HG03342 (cell line): ENCODE results near the gene RFESD.

Experiments used
- ATAC-seq: cut with Tn5 transposase; IDR thresholded peaks from one replicate; pipeline ENCODE4 v1.9.1; 2021; ENCODE audit warnings: mild to moderate bottlenecking, moderate library complexity; ENCODE audit not compliant: unreplicated experiment

The RFESD gene

GRCh38 chr5:95660060-95660459 lies 13.5 kb downstream of the RFESD start:
- no peak for ATAC-seq

GRCh38 chr5:95662946-95663345 lies 16.4 kb downstream of the RFESD start:
- ATAC-seq, result no peak

GRCh38 chr5:95664204-95664786 lies 17.7 kb downstream of the RFESD start:
- no peak for ATAC-seq

DNA sequence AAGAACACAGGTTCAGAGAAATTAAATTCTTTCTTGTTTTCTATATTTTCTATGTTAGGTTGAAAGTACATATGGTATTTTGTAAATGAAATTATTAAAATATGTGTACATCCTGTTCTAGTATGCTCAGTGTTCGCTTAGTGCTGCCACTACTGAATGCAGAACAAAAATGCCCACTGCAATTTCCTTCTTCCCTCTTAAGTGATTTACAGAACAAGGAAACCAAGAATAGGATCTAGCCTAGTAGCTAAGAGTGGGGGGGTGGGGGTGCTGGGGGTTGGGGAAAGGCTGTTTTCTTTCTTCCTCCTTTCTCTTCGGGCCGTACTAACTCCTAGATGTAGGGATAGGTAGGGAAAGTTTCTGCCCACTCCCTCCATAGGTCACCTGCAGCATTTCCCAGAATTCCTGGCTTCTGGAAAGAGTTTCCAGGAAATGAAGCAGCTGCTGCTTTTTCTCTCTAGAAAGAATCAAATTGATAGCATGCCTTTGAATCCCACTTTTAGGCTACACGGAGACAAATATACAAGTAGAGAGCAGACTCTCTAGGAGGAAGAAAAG lies 20.6 kb downstream of the RFESD start:
- ATAC-seq, result no peak

GRCh38 chr5:95667678-95668077 lies 21.1 kb downstream of the RFESD start:
- ATAC-seq, result no peak

- no peak for ATAC-seq
Observed at GRCh38 chr5:95668216-95668615, 21.6 kb downstream of the RFESD start.

DNA sequence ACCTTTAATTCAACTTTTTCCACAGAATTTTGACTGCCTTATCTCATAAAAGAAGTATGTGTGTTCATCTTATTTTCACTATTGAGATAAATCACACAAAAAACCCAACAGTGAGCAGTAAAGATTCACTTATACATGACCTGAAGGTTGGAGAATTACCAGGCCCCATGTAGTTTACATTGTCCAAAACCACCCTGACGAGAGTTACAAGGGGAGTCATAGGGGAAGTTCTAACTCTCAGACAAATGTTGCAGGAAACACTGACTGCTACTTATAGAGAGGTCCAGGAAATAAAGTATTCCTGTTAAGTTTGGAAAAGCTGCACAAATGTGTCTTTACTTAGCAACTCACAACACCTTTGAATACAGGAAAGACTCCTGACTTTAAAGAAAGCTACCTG lies 22.2 kb downstream of the RFESD start:
- ATAC-seq, result no peak

DNA sequence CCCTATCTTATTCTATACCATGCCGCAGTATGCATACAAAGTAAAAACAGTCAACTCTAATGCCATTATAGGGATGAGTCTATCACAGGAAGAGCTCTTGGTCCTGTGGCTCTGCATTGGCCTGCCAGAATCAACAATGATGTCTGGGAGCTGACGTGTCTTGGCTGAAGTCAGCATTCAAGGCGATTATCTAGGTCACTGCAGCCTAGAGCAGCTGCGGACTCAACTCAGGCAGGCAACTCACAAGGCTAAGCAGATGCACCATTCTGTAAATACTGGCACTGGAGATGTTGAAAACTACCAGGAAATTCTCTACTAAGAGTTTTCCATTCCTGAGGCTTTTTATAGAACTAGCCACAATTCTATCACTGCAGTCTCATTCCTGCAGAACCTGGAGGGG lies 23.0 kb downstream of the RFESD start:
- ATAC-seq, result no peak

DNA sequence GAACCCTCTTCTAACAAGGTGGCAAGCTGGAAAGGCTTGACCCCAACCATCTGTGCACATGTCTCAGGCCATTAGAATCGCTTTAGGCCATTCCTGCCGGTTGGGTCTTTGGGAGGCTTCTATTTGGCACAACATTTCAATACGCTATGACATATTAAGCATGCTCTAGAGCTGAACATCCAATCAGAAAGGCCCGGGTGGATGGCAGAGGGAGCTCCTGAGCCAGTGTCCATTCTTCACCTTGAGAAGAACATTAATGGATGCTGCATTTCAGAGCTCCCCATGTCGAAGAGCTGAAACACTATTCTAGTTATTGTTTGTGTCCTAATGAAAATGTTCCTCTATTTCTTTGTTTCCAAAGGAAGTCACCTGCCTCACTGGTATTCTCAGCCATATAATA lies 23.4 kb downstream of the RFESD start:
- ATAC-seq, result no peak

DNA sequence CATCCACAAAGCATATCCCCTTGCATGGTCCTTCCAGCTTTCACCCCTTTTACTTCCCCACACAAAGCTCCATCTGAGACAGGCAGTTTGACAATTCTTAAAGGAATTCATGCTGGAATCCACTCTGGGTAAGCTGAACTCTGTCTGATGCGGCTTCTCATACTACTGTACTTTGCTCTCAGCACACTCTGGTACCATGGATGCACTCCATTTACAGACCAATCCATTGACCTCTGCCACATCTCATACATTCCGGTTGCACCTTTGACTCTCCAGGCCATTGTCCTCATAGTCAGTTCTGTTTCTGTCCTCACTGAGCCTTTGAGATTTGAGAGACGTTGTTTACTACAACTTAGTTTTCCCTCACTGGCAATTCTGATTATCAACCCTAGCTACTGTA lies 24.0 kb downstream of the RFESD start:
- no peak for ATAC-seq

GRCh38 chr5:95671826-95672225 lies 25.2 kb downstream of the RFESD start:
- no peak for ATAC-seq

GRCh38 chr5:95672641-95673040 lies 26.1 kb downstream of the RFESD start:
- no peak for ATAC-seq

- ATAC-seq, result no peak
Observed at GRCh38 chr5:95673081-95673480, 26.5 kb downstream of the RFESD start.

- ATAC-seq, result no peak
Observed at GRCh38 chr5:95682891-95683290, 36.3 kb downstream of the RFESD start, which contains the start of gene SPATA9. Gene SPATA9 (minus strand): TSS chr5:95682991. CDS start chr5:95682854, 137 bp downstream.

DNA sequence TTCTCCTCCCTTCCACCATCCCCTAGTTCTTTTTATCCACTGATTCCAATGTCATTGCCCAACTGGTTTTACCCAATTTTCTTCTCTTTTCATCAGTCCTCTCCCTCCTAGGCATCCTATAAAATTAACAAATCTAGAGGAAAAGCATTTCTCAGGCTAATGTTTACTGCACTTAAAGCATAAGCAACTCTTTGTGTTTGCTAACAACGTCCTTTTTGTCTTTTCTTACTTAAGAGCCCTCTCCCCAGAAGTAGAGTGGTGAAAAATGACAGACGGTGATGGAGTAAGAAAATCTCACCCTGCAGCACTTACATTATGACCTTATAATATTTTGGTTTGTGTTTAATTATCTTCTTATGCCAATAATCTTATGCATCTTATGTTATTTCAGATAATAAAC lies 37.8 kb downstream of the RFESD start:
- no peak for ATAC-seq

DNA sequence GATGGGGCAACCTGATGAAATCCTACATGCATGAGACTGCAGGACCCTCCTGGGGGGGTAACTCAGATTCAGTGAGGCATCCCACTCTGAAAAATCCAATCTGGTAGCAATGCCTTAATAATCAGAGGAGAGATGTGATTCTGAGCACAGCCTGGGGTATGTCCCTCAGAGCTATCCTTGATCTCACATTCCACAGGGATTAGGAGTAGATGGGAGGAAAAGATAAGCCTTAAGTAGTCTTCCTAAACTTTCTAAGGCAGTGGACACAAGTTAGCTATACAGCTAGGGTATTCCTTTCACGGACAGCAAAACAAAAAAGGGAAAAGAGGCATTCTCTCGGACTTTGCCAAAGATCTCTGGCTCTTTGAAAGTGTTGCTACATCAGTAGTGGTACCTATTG lies 40.1 kb downstream of the RFESD start:
- ATAC-seq, result no peak

DNA sequence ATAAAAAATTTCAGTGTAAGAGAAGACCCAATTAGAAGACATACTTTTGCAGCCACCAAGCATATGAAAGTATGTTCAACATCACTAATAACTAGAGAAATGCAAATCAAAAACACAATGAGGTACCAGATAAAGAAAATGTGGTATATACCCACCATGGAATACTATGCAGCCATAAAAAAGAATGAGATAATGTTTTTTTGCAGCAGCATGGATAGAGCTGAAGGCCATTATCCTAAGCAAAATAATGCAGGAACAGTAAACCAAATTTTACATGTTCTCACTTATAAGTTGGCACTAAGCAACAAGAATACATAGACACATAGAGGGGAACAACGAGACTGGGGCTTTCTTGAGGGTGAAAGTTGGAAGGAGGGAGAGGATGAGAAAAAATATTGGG lies 43.1 kb downstream of the RFESD start:
- no peak for ATAC-seq

- no peak for ATAC-seq
Observed at GRCh38 chr5:95690333-95690732, 43.8 kb downstream of the RFESD start.

DNA sequence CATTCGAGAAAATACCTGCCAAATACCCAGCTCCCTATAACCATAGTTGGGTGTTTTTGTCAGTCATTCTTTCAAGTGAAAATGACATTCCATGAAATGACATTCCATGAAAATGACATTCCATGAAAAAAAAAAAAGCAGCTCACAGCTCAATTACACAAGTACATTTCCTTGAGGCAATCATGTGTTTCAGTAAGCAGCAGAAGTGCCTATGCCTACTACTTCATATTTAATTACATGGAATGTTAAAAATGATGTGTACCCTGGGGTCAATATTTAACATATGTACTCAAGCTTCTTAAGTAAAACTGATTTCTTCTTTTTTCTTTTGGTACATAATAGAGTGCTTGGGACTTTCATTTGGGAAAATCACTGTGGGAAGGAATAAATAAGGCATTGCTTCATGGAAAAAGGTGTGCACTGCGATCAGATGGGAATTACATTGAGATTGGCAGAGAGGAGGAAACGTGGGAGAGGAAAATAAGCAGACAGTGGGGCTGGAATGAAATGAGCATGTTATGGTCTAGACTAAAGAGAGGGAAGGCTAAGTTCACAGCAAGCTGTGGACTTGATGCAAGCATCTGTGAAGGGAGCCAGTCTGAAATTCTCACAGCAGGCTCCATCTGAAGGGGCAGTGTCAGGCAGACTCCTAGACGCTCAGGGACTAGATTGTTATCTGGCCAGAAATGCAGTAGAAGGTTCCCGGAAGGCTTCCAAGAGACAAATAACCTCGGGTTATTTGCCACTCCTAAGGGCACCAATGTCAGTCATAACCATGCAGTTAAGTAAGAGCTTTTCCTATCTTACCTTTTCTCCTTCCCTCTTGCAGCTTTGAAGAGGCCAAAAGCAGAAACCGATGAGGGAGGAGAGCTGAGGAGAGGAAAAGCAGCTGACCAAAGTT lies 51.5 kb downstream of the RFESD start:
- no peak for ATAC-seq

DNA sequence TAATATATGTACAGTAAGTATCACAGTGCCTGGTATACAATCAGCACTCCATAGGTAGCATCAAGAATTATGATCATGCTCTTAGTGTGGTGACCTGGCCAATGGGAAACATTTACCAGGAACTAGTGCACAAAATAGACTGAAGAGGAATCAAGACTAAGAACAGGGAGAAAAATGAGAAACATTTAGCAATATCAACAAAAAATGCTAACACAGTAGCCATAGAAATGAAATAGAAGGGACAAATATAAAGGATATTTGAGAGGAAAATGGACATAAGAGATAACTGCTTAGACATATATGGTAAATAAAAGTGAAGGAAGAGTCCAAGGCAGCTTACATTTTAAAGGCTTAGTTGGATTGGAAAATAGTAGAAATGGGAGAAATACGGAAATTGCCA lies 52.8 kb downstream of the RFESD start:
- no peak for ATAC-seq

DNA sequence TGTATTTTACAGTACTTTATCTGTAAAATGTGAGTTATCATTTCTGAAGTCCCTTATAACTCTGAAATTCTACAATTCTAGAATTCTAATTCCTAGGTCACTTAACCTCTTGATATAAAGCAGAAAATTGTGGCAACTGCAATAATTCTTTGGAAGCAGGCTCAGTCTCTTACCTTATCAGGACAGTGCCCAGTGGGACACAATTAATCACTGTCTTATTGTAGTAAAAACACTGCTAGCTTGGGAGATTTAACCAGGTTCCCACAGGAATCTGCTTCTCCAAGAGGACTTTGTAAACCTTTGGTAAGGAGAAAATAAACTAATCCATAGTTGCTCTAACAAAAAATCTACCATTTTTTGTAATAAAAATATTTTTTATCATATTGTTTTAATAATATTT lies 54.5 kb downstream of the RFESD start:
- no peak for ATAC-seq

DNA sequence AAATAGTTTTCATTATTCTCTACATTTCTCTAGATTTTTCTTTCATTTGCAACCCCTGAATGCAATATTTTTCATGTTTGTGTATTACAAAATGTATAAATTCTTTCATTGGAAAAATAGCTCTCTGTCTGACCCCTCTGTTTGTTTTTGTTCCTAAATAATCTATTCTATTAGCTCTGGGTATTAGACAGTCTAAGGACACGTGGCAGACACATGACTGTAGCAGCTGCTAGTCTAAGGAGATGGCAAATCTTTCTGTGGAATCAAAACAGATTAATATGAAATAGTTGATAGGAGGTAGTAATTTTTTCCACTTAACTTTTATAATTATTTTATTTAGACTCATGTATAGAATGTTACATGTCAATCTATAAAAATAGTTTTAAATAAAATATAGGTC lies 57.6 kb downstream of the RFESD start:
- ATAC-seq, result no peak
